Stimulated activated CD8-positive, alpha-beta memory T cell treated with anti-CD3 and anti-CD28 coated beads, Interleukin-15, amount 100 ng/mL, for 1 hour (primary cell): ENCODE measurements around the gene VDR.

Experiments used
- DNase-seq: peaks from one replicate; pipeline ENCODE4 v3.0.0-alpha.2; 2020; ENCODE audit warnings: low read depth

Gene VDR

GRCh38 chr12:47904713-47905709 lies at the start of gene VDR:
VDR (minus strand) TSS chr12:47904994; CDS start chr12:47879113, 25,881 bp downstream.
- DNase-seq = peak; percentile 30

DNA sequence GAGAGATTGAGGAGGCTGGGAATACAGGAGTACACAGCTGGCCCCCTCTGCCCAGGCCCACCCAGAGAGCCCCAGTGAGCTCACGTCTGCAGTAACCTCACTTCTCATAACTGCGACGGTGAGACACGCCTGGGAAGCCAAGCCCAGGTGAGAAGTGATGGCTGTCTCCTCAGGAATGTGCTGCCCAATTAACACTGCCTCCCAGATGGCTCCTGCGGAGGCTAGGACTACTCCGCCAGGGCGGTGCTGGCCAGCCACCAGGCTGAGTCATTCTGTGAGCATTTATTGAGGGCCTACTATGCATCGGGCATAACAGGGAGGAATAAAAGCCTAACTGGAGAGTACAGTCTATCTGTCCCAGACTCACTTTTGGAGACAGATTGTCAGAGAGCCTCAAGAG lies 49.3 kb upstream of the VDR start:
- DNase-seq = no peak

- no peak for DNase-seq
Observed at GRCh38 chr12:47950856-47951468, 46.2 kb upstream of the VDR start.

- no peak for DNase-seq
Observed at GRCh38 chr12:47949441-47950341, 44.9 kb upstream of the VDR start.

DNA sequence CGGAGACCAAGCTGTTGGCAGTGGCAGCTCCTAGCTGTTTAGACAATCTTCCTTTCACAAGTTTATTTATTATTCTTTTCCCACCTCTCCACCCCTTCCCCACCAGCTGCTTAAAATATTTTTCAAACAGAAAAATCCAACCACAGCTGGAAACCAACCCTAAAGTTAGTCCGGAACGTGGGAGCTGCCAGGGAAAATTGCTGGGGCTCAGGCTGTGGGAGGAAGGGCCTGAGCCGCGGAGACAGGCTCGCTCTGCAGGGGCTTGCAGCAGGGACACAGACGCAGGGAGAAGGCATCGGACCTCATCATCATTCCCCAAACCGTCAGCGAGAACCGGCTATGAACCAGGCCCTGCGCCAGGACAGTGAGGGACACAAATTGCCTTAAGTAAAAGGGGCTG lies 42.5 kb upstream of the VDR start:
- no peak for DNase-seq

DNA sequence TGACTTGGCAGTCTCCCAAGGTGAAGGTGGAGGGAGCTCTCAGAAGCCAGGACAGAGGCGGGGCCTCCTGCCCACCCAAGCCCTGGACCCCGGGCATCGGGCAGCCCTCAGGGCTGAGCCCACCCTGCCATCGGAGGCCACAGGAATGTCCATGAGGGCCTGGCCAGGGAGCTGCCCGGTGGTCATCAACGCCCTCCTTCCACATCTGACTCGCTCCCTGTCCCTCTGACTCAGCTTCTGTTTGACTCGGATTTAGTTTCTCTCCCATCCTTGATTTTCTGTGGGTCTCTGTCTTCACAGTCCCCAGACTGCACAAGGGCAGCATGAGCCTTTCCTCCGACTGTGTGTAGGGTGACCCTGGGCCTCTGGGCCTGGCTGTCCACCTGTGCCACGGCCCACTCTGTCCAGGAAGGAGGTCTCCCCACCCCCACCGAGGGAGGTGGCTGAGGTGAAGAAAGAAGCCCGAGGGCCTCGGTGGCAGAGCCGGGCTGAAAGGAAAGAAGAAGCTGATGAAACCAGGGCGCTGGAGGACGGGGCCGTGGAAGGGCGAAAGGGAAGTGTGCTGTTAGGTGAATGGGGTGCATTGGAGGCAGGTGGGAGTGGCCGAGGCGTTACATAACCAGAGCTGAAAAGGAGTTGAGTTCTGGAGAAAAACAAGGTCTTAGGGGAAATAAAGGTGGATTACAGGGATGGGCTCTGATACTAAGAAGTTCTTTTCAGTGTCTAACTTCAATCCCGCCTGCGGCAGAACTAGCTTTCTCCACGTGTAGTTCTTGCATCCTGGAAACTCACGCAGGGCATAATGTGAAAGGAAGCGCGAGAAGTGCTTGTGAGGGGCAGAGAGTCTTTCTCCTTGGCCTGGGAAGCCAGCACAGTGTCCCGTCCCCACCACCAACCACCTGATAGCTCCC lies 41.9 kb upstream of the VDR start:
- no peak for DNase-seq

GRCh38 chr12:47945341-47945728 lies 40.5 kb upstream of the VDR start:
- no peak for DNase-seq

GRCh38 chr12:47944685-47945340 lies 40.0 kb upstream of the VDR start:
- no peak for DNase-seq

DNA sequence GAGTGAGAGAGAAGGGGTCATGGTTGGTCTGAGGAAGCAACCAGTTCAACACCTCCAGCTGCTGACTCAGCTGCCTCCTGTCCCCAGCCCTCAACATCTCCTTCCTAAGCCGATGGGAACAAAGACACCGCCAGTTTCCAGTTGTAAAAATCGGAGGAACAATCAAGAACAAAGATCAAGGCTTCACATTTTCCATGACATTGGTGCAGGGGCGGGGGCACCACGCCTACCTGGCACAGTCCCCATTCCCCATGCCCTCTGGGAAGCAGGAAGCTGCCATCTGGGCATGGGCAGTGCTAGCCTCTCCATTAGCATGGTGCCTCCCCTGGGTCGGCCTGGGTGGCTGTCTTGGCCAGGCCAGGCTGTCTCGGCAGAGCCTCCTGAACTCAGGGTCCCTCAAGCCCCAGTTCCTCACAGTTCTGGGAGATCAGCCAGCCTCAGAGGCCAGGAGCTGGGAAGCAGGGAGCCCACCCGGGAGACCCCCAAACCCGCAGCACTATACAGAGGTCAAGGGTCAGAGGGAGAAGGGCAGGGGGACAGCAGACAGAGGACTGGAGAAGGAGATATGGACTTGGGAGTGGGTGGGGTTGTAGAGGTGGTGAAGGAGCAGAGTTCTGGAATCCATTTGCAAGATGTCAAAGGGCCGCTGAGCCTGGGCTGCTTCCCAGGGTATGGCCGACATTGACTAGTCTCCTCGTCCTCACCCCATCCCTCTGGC lies 39.0 kb upstream of the VDR start:
- no peak for DNase-seq

GRCh38 chr12:47942614-47943225 lies 37.9 kb upstream of the VDR start:
- no peak for DNase-seq

DNA sequence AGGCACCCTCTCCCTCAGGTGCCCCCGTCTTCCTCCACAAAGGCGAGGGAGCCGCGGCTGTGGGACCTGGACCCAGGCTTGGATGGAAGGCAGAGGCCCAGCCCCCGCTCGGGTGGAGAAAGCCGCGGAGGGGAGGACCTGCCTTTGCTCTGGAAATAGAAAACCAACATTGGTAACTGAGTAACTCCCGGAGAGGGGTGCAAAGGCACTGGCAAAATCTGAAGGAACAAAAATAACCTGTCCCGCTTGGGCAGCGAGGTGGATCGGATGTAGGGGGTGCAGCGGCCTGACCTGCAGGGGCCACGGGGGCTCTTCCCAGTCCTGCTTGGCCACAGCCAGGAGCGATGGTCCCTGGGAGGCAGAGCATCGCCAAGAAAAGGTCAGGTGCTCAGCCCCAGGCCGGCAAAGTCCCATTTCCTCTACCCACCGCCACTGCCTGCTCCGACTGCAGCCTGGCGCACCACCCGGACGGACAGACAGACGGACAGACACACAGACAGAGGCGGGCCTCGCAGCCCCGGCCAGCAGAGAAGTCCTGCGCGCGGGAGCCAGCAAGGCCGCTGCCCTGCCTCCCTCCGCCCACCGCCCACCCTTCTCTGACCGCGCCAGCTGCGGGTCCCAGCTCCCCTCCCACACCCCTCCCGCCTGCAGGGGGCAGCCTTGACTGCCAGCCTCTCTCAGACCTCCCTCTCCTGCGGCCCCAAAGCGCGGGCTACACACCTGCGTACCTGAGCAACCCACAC lies 37.2 kb upstream of the VDR start:
- peak; percentile 35 for DNase-seq

- DNase-seq = no peak
Observed at GRCh38 chr12:47941475-47941780, 36.6 kb upstream of the VDR start.

DNA sequence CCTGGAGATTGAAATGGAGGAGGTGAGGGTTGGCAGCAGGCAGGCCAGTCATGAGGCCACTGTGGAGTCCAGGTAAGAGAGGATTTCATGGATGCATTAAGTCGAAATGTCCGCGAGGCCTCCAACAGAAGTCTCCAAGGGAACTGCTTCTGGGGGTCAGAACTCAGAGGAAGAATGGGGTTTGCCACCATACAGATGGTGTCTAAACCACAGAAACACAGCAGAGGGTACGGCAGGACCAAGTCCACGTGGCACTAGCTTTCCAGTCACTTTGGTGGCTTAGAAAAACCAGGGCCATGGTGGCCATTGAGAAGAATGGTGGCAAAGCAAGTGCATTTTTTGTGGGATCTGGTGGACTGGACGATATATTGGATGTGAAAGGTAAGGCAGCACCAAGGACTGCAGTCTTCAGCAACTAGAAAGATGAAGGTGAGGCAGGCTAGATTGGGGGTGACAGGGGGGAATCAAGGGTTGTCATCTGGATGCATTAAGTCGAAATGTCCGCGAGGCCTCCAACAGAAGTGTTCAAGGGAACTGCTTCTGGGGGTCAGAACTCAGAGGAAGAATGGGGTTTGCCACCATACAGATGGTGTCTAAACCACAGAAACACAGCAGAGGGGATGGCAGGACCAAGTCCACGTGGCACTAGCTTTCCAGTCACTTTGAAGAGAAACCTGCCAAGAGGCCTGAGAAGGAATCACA lies 36.1 kb upstream of the VDR start:
- no peak for DNase-seq

DNA sequence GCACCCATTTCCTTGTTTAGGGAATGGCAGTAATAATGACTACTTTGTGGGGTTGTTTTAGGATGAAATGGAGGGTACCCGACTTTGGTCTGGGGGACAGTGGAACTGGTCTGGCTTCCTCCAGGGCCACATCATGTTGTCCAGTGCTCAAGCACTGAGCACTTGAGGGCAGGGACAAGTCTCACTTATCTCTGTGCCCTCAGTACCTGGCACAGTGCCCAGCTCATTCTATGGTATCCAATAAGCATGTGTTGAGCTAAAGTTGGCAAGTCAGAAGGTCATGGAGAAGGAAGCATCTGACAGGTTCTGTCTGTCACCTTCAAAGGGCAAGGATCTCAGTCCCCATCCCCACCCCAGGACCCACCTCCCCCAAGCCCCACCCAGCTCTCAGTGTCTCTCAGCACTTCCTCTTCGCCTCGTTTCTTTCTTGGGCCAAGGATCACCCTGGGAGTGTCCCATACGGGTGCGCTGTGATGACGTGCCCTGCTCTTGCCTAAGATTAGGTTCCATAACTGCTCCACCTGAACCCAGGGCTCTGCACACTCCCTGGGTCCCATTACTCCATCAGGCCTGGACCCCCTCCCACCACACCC lies 34.3 kb upstream of the VDR start:
- no peak for DNase-seq

DNA sequence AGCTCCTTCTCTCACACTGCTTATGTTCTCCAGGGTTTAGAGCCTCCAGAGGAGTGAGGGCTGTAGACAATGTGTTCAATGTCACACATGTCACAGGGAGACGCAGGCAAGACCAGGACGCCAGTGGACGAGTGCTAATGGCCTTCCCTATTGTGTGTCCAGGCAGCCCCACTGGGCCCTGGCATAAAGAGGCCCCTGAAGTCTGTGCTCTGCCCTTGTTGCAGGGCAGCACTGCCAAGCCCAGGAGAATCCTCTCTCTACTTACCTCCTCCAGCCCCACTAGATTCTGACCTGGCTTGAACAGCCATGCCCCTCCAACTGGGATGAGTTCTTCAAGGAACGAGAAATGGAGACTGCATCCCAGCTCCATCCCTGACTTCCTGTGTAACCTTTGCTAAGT lies 33.8 kb upstream of the VDR start:
- DNase-seq = no peak

- no peak for DNase-seq
Observed at GRCh38 chr12:47938093-47938492, 33.3 kb upstream of the VDR start.

DNA sequence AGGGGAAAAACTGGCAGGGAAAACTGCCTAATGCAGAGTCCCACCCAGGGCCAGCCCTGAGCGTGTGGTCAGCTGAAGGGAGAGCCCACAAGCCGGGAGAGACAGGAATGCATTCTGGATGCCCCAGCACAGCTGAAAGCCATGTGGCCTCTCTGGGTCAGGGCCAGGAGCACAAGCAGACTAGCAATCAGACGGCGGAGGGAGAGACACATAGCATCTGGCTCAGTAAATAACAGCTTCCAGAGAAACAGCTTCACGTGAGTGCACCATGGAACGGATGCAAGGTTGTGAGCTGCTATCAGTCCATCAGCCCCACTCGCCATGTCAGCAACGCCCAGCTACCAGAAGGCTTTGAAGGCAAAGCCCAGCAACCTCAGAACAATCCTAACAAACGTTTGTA lies 30.4 kb upstream of the VDR start:
- no peak for DNase-seq

DNA sequence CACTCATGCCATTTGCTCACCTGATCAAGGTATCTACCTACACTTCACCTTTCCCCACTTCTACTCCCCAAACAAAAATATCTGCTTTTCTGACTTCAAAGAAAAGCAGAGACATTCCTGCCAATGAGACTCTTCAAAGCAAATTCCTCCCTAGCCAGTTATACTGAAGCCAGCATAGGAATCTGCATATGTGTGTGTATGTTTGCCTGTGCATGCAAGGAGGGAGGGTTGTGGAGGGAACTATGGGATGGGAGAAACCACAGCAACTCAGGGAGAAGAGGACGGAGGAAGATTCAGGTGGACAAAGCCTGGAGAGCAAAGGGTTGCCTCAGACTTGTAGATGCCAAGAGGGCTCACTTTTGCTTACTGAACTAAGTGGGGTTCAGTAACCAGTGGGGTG lies 26.4 kb upstream of the VDR start:
- DNase-seq = no peak
